WI38 (cell line): ENCODE data around the gene GCN1.

Experiments
- H3K4me3 ChIP-seq: 2 replicates; pipeline ENCODE4 v1.5.1; 2011; ENCODE audit warnings: low read depth, mild to moderate bottlenecking, control low read depth, low read length
- TF ChIP-seq, protein P1 (sequence below): IDR thresholded peaks from 2 replicates; pipeline ENCODE4 v1.5.1; 2012; ENCODE audit warnings: low read depth, mild to moderate bottlenecking, control low read depth, low read length

The GCN1 gene

DNA sequence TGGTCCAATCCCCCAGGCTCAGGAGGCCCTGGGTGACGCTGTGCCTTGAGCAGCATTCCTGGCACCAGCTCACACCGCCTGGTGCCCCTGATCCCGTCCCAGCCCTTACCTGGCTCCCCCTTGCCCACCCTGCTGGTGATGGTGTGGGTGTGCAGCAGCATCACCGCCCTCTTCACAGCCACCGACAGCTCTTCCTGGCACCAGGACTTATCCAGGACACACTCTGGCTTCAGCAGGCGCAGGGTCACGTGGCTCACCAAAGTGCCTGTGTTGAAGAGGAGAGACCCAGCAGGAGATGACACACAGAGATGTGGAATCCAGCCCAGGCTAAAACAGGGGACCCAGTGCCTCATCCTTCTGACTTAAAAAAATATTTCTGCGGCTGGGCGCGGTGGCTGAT, 36.2 kb downstream of the GCN1 start:
- H3K4me3 ChIP-seq: no peak overlapping the region
- TF ChIP-seq, protein P1, sequence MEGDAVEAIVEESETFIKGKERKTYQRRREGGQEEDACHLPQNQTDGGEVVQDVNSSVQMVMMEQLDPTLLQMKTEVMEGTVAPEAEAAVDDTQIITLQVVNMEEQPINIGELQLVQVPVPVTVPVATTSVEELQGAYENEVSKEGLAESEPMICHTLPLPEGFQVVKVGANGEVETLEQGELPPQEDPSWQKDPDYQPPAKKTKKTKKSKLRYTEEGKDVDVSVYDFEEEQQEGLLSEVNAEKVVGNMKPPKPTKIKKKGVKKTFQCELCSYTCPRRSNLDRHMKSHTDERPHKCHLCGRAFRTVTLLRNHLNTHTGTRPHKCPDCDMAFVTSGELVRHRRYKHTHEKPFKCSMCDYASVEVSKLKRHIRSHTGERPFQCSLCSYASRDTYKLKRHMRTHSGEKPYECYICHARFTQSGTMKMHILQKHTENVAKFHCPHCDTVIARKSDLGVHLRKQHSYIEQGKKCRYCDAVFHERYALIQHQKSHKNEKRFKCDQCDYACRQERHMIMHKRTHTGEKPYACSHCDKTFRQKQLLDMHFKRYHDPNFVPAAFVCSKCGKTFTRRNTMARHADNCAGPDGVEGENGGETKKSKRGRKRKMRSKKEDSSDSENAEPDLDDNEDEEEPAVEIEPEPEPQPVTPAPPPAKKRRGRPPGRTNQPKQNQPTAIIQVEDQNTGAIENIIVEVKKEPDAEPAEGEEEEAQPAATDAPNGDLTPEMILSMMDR: no peak

DNA sequence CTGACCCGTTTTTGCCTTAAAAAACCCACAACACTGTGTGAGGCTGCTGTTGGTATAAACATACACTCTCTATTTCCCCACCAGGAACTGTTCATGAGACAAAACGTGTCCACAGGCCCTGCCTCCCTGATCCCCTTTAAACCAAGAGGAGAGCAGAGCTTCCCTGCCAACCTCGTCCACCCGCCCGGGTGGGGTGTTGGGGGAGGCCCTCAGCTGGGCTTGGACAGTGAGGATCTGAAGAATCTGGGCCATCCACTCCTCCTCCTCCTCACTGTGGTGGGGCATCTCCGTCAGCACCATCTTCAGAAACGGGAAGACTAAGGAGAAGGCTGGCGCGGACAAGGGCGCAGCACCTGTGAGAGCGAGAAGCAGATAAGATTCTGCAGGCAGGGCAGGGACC, 36.8 kb downstream of the GCN1 start:
- TF ChIP-seq, protein P1: no peak
- H3K4me3 ChIP-seq: no peak overlapping the region

- H3K4me3 ChIP-seq: no peak overlapping the region
- TF ChIP-seq, protein P1: no peak
Measured at GRCh38 chr12:120156315-120157259, 37.9 kb downstream of the GCN1 start.

- H3K4me3 ChIP-seq: no peak overlapping the region
- TF ChIP-seq, protein P1: no peak
Measured at GRCh38 chr12:120155072-120155471, 39.4 kb downstream of the GCN1 start.

DNA sequence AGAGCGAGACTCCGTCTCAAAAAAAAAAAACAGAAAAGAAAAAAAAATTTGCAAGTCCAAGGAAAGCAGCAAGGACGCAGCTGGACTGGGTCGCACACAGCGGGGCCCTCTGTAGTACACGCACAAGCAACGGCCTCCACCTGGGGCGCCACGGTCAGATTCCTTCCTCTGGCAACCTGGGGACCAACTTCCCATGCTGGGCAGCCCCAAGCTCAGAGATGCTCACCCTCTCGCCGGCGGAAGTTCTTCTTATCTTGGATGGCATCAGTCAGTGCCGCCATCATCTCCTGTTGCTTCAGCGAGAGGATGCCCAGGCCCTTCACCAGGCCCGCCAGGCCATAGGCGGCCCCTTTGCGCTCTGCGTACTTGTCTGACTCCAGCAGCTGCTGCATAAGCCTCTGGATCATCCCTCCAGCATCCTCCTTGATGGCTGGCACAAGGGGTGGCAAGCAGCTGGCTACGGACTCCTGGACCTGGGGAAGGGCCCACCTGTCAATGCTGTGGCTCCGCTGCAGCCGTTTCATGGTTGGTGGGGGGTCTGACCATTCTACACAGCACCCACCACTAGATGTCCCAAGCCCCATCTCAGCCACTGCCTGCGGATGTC, 43.5 kb downstream of the GCN1 start:
- TF ChIP-seq, protein P1: no peak
- H3K4me3 ChIP-seq: no peak overlapping the region

- no peak overlapping the region for H3K4me3 ChIP-seq
- TF ChIP-seq, protein P1: no peak
Measured at GRCh38 chr12:120148011-120148410, 46.5 kb downstream of the GCN1 start.

GRCh38 chr12:120145164-120145563, 49.4 kb downstream of the GCN1 start:
- H3K4me3 ChIP-seq: no peak overlapping the region
- TF ChIP-seq, protein P1: no peak
